ENCODE measurements around the gene AHCYL2.

AHCYL2 gene

GRCh38 chr7:129354428-129355157 is 129.8 kb downstream of the AHCYL2 start:
- peaks cover 8% of the 10 kb centered on the region for H3K4me1 ChIP-seq (ENCODE audit: control insufficient read depth, low read length)
- H4K20me1 ChIP-seq (ENCODE audit: control insufficient read depth, insufficient read depth, low read depth, low read length): no peaks in the 10 kb centered on the region
- H3K9me3 ChIP-seq (ENCODE audit: control insufficient read depth, insufficient read depth, low read length): no peaks in the 10 kb centered on the region
- no peak overlapping the region for H3K27ac ChIP-seq (ENCODE audit: low read depth, low read length)
- no peak overlapping the region for H3K4me2 ChIP-seq (ENCODE audit: low read length)
- no peaks in the 10 kb centered on the region for H3K27me3 ChIP-seq (ENCODE audit: control insufficient read depth, low read length)
- H3K36me3 ChIP-seq (ENCODE audit: control insufficient read depth, low read length): no peaks in the 10 kb centered on the region
- H3K4me3 ChIP-seq (ENCODE audit: low read length): no peak overlapping the region
- no peaks in the 10 kb centered on the region for H3K79me2 ChIP-seq (ENCODE audit: control insufficient read depth, low read length)
- H3F3A ChIP-seq (ENCODE audit: control insufficient read depth, insufficient read depth): no peaks in the 10 kb centered on the region
- no peaks in the 10 kb centered on the region for H3K9me2 ChIP-seq (replicated peaks; ENCODE audit: control insufficient read depth, low read length)
- no peak for TF ChIP-seq EZH2phosphoT487 (IDR thresholded peaks at IDR 0.05; ENCODE audit: borderline replicate concordance, low read length)

DNA sequence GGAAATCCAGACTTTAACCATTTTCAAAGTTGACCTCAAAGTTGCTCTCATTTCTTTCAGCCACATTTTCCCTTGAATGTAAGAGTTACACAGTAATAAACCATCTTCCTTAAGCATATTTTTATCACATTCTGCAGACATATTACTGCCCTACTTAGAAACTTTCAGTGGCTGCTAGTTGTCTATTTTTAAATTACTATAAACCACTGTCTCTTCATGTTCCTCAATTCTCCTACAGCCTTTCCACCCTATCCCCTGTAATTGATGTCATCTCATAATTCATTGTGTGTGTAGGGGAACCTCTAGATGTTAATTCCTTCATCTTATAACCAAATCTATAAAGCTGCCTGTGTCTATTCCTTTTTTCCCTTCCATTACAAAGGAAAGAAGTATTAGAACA is 131.3 kb downstream of the AHCYL2 start:
- no peak for TF ChIP-seq EZH2phosphoT487 (IDR thresholded peaks at IDR 0.05; ENCODE audit: borderline replicate concordance, low read length)
- TF ChIP-seq, protein P1, sequence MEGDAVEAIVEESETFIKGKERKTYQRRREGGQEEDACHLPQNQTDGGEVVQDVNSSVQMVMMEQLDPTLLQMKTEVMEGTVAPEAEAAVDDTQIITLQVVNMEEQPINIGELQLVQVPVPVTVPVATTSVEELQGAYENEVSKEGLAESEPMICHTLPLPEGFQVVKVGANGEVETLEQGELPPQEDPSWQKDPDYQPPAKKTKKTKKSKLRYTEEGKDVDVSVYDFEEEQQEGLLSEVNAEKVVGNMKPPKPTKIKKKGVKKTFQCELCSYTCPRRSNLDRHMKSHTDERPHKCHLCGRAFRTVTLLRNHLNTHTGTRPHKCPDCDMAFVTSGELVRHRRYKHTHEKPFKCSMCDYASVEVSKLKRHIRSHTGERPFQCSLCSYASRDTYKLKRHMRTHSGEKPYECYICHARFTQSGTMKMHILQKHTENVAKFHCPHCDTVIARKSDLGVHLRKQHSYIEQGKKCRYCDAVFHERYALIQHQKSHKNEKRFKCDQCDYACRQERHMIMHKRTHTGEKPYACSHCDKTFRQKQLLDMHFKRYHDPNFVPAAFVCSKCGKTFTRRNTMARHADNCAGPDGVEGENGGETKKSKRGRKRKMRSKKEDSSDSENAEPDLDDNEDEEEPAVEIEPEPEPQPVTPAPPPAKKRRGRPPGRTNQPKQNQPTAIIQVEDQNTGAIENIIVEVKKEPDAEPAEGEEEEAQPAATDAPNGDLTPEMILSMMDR (IDR thresholded peaks at IDR 0.05; ENCODE audit: low read depth, low read length, poor library complexity, severe bottlenecking): no peak
- Histone ChIP-seq H3K4me2 (ENCODE audit: low read length) (no peak overlapping the region), H3K27ac (ENCODE audit: low read depth, low read length) (no peak overlapping the region)

DNA sequence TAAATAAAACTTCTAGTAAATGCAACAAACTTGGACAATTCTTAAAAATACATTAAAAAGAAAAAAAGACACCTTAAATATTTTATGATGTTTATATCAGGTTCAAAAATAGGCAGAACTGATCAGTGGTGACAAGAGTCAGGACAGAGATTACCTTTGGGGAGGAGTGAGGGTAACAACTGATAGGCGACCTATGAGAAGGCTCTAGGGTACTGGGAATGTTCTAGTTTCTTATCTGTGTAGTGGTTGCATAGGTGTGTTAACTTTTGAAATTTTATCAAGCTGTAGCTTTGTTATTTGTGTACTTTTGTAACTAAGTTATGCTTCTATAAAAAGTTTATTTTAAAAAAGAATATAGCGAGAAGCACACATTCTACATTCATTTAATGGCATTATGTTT is 134.3 kb downstream of the AHCYL2 start:
- Histone ChIP-seq H4K20me1 (ENCODE audit: control insufficient read depth, insufficient read depth, low read depth, low read length) (no peaks in the 10 kb centered on the region), H3K9me3 (ENCODE audit: control insufficient read depth, insufficient read depth, low read length) (no peaks in the 10 kb centered on the region), H3K36me3 (ENCODE audit: control insufficient read depth, low read length) (no peaks in the 10 kb centered on the region), H3F3A (ENCODE audit: control insufficient read depth, insufficient read depth) (no peaks in the 10 kb centered on the region), H3K27ac (ENCODE audit: low read depth, low read length) (no peak overlapping the region), H3K4me2 (ENCODE audit: low read length) (no peak overlapping the region), H3K4me1 (ENCODE audit: control insufficient read depth, low read length) (peaks cover 8% of the 10 kb centered on the region), H3K4me3 (ENCODE audit: low read length) (no peak overlapping the region), H3K27me3 (ENCODE audit: control insufficient read depth, low read length) (no peaks in the 10 kb centered on the region), H3K79me2 (ENCODE audit: control insufficient read depth, low read length) (no peaks in the 10 kb centered on the region), H3K9me2 (replicated peaks; ENCODE audit: control insufficient read depth, low read length) (no peaks in the 10 kb centered on the region)
- no peak for TF ChIP-seq EZH2phosphoT487 (IDR thresholded peaks at IDR 0.05; ENCODE audit: borderline replicate concordance, low read length)
- TF ChIP-seq, protein P1 (IDR thresholded peaks at IDR 0.05; ENCODE audit: low read depth, low read length, poor library complexity, severe bottlenecking): no peak

More for the DNA sequence above, 131.3 kb downstream of the AHCYL2 start:
- no peaks in the 10 kb centered on the region for H3K79me2 ChIP-seq (ENCODE audit: control insufficient read depth, low read length)
- H3F3A ChIP-seq (ENCODE audit: control insufficient read depth, insufficient read depth): no peaks in the 10 kb centered on the region
- H3K36me3 ChIP-seq (ENCODE audit: control insufficient read depth, low read length): no peaks in the 10 kb centered on the region
- H3K4me3 ChIP-seq (ENCODE audit: low read length): no peak overlapping the region
- no peaks in the 10 kb centered on the region for H4K20me1 ChIP-seq (ENCODE audit: control insufficient read depth, insufficient read depth, low read depth, low read length)
- peaks cover 8% of the 10 kb centered on the region for H3K4me1 ChIP-seq (ENCODE audit: control insufficient read depth, low read length)
- H3K27me3 ChIP-seq (ENCODE audit: control insufficient read depth, low read length): no peaks in the 10 kb centered on the region
- H3K9me3 ChIP-seq (ENCODE audit: control insufficient read depth, insufficient read depth, low read length): no peaks in the 10 kb centered on the region
- H3K9me2 ChIP-seq (replicated peaks; ENCODE audit: control insufficient read depth, low read length): no peaks in the 10 kb centered on the region

DNA sequence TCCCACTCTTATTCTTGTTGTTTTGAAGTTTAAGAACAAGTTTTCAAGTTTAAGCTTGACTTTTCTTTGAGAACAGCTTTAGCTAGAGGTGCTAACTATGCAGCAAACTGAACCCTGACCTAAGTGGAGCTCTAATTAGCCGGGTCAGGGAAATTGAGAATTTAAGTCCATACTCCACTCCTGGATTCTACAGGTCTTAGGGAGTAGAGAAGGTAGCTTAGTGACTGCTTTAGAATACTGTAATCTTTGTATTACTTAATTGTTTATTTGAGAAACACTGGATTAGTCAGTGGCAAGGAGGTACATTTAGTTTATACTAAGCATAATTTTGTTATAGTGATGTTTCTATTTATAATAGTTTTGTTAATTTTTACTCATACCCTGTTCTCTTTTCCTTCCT is 134.8 kb downstream of the AHCYL2 start:
- Histone ChIP-seq H3F3A (ENCODE audit: control insufficient read depth, insufficient read depth) (no peaks in the 10 kb centered on the region), H3K4me1 (ENCODE audit: control insufficient read depth, low read length) (peaks cover 8% of the 10 kb centered on the region), H4K20me1 (ENCODE audit: control insufficient read depth, insufficient read depth, low read depth, low read length) (no peaks in the 10 kb centered on the region), H3K4me2 (ENCODE audit: low read length) (no peak overlapping the region), H3K27ac (ENCODE audit: low read depth, low read length) (no peak overlapping the region), H3K36me3 (ENCODE audit: control insufficient read depth, low read length) (no peaks in the 10 kb centered on the region), H3K9me2 (replicated peaks; ENCODE audit: control insufficient read depth, low read length) (no peaks in the 10 kb centered on the region), H3K4me3 (ENCODE audit: low read length) (no peak overlapping the region), H3K27me3 (ENCODE audit: control insufficient read depth, low read length) (no peaks in the 10 kb centered on the region), H3K79me2 (ENCODE audit: control insufficient read depth, low read length) (no peaks in the 10 kb centered on the region), H3K9me3 (ENCODE audit: control insufficient read depth, insufficient read depth, low read length) (no peaks in the 10 kb centered on the region)
- TF ChIP-seq EZH2phosphoT487 (IDR thresholded peaks at IDR 0.05; ENCODE audit: borderline replicate concordance, low read length): no peak
- TF ChIP-seq, protein P1 (IDR thresholded peaks at IDR 0.05; ENCODE audit: low read depth, low read length, poor library complexity, severe bottlenecking): no peak
